ENCODE data around the gene SIGLEC7.
A peak's percentile ranks its signal among the peaks of the same experiment; 100 is the strongest.

SIGLEC7 gene

DNA sequence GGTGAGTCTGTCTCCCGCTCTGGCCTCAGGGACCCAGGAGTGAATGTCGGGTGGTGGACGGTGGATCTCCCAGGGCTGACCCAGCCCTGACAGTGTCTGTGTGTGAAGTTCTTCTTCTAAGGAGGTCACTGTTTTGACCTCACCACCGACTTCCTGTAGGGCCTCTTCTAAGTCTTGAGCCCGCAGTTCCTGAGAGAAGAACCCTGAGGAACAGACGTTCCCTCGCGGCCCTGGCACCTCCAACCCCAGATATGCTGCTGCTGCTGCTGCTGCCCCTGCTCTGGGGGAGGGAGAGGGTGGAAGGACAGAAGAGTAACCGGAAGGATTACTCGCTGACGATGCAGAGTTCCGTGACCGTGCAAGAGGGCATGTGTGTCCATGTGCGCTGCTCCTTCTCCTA, at the start of gene SIGLEC7:
TSS of gene SIGLEC7 (plus strand) at position 183 of the 400 bp plus-strand sequence. CDS start at position 252, 69 bp downstream.
- no peak for DNase-seq (ENCODE audit: low read depth)

DNA sequence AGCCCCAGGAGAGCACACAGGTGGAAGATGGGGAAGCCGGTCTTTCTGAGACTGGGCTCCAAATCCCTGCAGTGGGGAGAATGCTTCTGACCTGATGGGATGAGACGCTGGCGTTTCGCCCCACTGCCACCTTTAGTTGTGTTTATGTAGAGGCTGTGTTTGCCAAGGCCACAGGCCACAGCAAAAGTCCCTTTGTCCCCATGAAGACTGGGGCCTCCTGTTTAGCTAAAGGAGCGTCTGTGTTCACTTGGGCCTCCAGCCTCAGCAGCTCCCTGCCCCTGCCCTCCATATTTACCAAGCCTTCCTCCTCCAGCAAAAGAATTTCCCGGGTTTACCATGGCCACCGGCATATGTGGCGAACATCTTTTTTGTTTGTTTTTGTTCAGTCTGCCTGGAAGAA, 49.0 kb upstream of the SIGLEC7 start:
- no peak for DNase-seq (ENCODE audit: low read depth)

GRCh38 chr19:51093510-51094345, 48.4 kb upstream of the SIGLEC7 start:
- DNase-seq (ENCODE audit: low read depth), result no peak

GRCh38 chr19:51094696-51095279, 47.3 kb upstream of the SIGLEC7 start:
- DNase-seq (ENCODE audit: low read depth), result no peak

DNA sequence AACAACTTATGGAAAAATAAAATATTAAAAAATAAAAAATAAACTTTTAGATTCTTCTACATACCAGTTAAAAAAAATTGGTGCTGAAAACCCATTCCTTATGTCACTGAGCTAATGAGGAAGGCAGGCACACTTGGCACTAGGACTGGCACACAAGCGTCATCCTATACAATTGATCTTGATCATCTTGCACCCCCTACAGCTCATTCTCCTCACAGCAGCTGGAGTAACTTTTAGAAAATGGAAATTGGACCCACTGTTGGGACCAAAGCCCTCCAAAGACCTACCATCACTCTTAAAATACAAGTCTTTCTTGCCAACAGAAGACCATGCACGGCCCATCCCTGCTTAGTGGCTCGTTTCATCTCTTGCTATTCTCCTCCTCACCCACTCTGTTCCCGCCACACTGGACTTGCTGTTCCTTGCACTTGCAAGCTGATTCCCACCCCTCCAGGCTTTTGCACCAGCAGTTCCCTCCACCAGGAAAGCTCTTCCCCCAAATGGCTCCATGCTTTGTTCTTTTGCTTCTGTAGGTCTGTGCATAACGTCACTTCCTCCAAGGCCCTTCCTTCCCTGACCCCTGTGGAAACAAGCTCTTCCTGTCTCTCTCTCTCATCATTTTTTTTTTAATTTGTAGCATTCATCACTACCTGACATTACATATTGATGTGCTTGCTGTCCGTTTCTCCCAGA, 45.5 kb upstream of the SIGLEC7 start:
- no peak for DNase-seq (ENCODE audit: low read depth)

GRCh38 chr19:51097166-51097738, 44.8 kb upstream of the SIGLEC7 start:
- DNase-seq (ENCODE audit: low read depth), result peak; percentile 49

GRCh38 chr19:51097796-51098195, 44.3 kb upstream of the SIGLEC7 start:
- no peak for DNase-seq (ENCODE audit: low read depth)

GRCh38 chr19:51098365-51099046, 43.6 kb upstream of the SIGLEC7 start:
- peak; percentile 13 for DNase-seq (ENCODE audit: low read depth)

- no peak for DNase-seq (ENCODE audit: low read depth)
Measured at GRCh38 chr19:51099047-51099382, 43.1 kb upstream of the SIGLEC7 start.

- no peak for DNase-seq (ENCODE audit: low read depth)
Measured at GRCh38 chr19:51100601-51101000, 41.5 kb upstream of the SIGLEC7 start.

DNA sequence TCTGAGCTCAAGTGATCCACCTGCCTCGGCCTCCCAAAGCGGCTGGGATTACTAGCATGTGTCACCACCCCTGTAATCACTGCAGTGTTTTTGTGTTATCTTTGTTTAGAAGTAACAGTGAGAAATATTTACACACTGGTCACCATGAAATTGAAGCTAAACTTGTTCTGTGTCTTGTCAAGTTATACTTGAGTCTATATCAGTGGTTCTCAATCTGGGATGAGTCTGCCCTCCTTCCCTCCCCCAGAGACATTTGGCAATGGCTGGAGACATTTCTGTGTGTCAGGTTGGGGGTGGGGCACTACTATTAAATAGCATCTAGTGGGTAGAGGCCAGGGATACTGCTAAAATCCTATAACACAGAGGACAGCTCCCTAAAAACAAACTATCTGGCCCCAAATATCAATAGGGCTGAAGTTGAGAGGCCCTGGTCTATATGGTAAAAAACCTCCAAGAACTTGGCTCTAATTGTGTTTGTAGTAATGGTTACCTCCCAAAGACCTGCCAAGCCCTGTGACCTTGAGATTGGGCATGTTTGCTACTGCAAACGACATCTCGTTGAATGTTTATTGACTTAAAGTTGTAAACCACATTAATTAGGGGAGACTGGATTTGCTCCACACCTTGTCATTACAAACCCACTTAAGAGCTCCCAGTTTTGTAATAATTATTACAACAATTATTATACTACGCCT, 40.8 kb upstream of the SIGLEC7 start:
- no peak for DNase-seq (ENCODE audit: low read depth)

DNA sequence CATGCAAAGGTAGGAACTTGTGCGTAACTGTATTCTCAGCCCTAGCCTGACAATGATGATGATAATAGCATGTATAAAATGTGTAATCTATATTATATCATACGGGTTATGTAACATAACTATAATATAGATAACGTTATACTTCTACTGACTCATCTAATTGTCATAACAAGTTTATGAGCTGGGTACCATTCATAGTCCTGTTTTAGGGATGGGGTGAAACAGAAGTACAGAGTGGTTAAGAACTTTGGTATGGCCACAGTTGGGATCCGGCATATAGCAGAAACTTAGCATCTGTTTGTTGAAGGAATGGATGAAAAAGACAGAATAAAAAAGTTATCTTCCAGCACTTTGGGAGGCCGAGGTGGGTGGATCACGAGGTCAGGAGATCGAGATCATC, 39.1 kb upstream of the SIGLEC7 start:
- no peak for DNase-seq (ENCODE audit: low read depth)

DNA sequence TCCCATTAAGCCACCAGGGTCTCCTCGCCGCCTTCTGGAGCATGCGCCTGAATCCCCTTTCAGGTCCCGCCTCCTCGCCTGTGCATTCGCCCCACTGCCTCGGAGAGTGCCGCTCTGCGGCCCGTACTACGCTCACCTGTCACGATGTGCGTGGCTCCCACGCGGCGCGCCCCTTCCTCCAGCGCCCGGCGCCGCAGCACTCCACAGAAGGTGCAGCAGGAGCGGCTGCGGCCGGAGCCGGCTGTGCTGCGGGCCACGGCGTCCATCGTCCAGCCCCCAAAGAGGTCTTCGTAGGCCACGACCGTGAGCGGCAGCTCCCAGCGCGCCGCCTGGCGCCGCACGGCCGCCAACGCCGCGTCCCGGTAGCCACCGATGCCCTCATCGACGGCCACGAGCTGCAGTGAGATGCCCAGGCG, 38.2 kb upstream of the SIGLEC7 start:
- DNase-seq (ENCODE audit: low read depth), result no peak

- DNase-seq (ENCODE audit: low read depth), result no peak
Measured at GRCh38 chr19:51107406-51108065, 34.6 kb upstream of the SIGLEC7 start.

GRCh38 chr19:51108066-51108804, 33.9 kb upstream of the SIGLEC7 start, which contains the start of gene CTU1:
CTU1 (minus strand) TSS chr19:51108409; CDS start chr19:51104569, 3,840 bp downstream.
- peak; percentile 98 for DNase-seq (ENCODE audit: low read depth)

DNA sequence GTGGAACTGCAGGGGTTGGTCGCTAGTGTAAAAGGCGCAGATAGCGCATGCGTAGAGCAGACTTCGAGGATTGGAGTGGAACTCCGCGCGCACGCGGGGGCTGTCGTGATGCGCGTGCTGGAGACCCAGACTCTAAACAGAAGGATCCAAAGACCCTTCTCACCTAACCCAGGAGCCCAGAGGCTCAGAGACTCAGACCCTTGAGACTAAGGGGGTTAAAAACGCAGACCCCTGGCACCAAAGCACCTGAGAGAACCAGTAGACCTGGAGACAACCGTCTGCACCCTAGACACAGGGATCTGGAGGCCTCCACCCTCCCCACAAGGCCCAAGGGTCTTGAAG, 33.3 kb upstream of the SIGLEC7 start:
- no peak for DNase-seq (ENCODE audit: low read depth)

DNA sequence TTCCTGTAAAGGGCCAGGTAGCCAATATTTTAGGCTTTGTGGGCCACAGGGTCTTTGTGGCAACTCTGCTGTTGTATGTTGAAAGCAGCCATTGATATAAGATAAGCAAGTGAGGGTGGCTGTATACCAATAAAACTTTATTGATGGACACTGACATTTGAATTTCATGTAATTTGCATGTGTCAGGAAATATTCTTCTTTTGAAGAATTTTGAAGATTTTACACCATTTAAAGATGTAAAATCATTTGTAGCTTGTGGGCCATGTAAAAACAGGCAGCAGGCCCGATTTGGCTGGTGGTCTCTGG, 31.5 kb upstream of the SIGLEC7 start:
- no peak for DNase-seq (ENCODE audit: low read depth)

DNA sequence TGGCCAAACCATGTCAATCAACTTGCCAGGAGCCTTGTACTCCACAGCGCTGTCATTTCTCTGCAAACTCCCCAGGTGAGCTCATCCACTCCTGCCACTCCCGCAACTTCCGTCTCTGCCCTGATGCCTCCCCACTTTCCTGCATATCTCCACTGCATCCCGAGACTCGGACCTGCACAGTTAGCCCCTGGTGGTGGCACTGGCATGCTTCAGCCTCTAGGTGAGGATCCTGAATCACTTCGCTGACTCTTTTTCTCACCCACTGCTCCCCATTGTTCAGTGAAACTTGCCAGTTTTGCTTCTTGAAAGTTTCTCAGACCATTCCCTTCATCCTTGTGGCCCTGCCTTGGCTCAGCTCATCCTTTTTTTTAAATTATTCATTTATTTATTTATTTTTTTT, 30.5 kb upstream of the SIGLEC7 start:
- DNase-seq (ENCODE audit: low read depth), result no peak

- no peak for DNase-seq (ENCODE audit: low read depth)
Measured at GRCh38 chr19:51114087-51114729, 27.9 kb upstream of the SIGLEC7 start.

- DNase-seq (ENCODE audit: low read depth), result no peak
Measured at GRCh38 chr19:51116736-51117286, 25.3 kb upstream of the SIGLEC7 start.
